ENCODE results near the gene TSSK2.

TSSK2 gene

GRCh38 chr22:19124377-19124776 lies 6.7 kb upstream of the TSSK2 start:
- DNase-seq, result peak in 1 of 56 donors; percentile 8

GRCh38 chr22:19125011-19125410 lies 6.1 kb upstream of the TSSK2 start:
- DNase-seq, result no peak

- no peak for DNase-seq
Measured at GRCh38 chr22:19125474-19126308, 5.4 kb upstream of the TSSK2 start.

GRCh38 chr22:19126309-19127273 lies 4.5 kb upstream of the TSSK2 start:
- DNase-seq, result no peak

- no peak for DNase-seq
Measured at GRCh38 chr22:19127329-19128008, 3.6 kb upstream of the TSSK2 start.

GRCh38 chr22:19128009-19128401 lies 3.1 kb upstream of the TSSK2 start:
- DNase-seq, result no peak

GRCh38 chr22:19128946-19129727 lies 2.0 kb upstream of the TSSK2 start:
- DNase-seq, result no peak

GRCh38 chr22:19129871-19130270 lies 1.2 kb upstream of the TSSK2 start:
- DNase-seq, result no peak

- no peak for DNase-seq
Measured at GRCh38 chr22:19131685-19132015, 542 bp downstream of the TSSK2 start.

GRCh38 chr22:19132153-19132552 lies 1.0 kb downstream of the TSSK2 start:
- DNase-seq, result no peak

GRCh38 chr22:19132693-19133400 lies 1.7 kb downstream of the TSSK2 start:
- DNase-seq, result no peak

- no peak for DNase-seq
Measured at GRCh38 chr22:19133561-19133960, 2.5 kb downstream of the TSSK2 start.

- no peak for DNase-seq
Measured at GRCh38 chr22:19134176-19134831, 3.2 kb downstream of the TSSK2 start.

GRCh38 chr22:19134874-19135273 lies 3.8 kb downstream of the TSSK2 start:
- DNase-seq, result no peak

GRCh38 chr22:19136915-19137314 lies 5.8 kb downstream of the TSSK2 start:
- no peak for DNase-seq

- no peak for DNase-seq
Measured at GRCh38 chr22:19137384-19138216, 6.5 kb downstream of the TSSK2 start.

GRCh38 chr22:19138217-19139000 lies 7.3 kb downstream of the TSSK2 start:
- no peak for DNase-seq

- DNase-seq, result no peak
Measured at GRCh38 chr22:19139001-19139356, 7.9 kb downstream of the TSSK2 start.

Measured in nucleus accumbens (tissue), 56 donors.